ENCODE results near the gene PLA2G15. TPM values are rescaled to one million over a fixed set of nuclear protein-coding genes. Genes with fewer than 3 reads are reported as not detected.

The PLA2G15 gene
- polyA plus RNA-seq, 2 of the 4 experiments (the other 2 are of a cell fraction): 4.8 to 8.7 TPM

GRCh38 chr16:68274441-68274840 is 29.3 kb downstream of the PLA2G15 start:
- WGBS (ENCODE audit: missing lambda C conversion rate): 95% methylated on average over 4 of the region's 4 CpGs
- CTCF ChIA-PET: interaction anchor here (0.8 to 6.9 kb wide), 5 partner anchors 9 to 55 kb away, joined by 3 to 89 read pairs (median 5); partner anchors contain the start of gene SLC7A6
- TF ChIP-seq ZNF302 (CRISPR knock-in tag; IDR thresholded peaks at IDR 0.05) (no peak), MAX (IDR thresholded peaks at IDR 0.05) (no peak), USF2 (IDR thresholded peaks at IDR 0.05) (no peak), POLR2AphosphoS2 (conservative IDR thresholded peaks at IDR 0.05; ENCODE audit: low read length) (0 out of 2 replicates have a peak, but pooled peaks have one; percentile 37), ZSCAN20 (CRISPR knock-in tag; IDR thresholded peaks at IDR 0.05) (no peak)
- peaks cover 9% of the 10 kb centered on the region; the same call in 2 of the 3 replicates for H3K4me1 ChIP-seq
- H3K4me2 ChIP-seq: no peak overlapping the region
- POLR2A ChIA-PET: interaction anchor here (1.3 kb wide), 1 partner anchor 11 kb away, joined by 4 read pairs; no protein-coding TSS in a partner anchor
- FAIRE-seq (no peak), ATAC-seq (no peak), DNase-seq (ENCODE audit: low read depth in 1 of 2, low spot score in 1 of 2) (no peak)
- H3K27ac ChIP-seq: no peak overlapping the region
- no peak overlapping the region for H3K4me3 ChIP-seq
- no peaks in the 10 kb centered on the region for H3K9me3 ChIP-seq

- TF ChIP-seq NR3C1 (IDR thresholded peaks at IDR 0.05): no peak
- no peak for TF ChIP-seq CBX2 (IDR thresholded peaks at IDR 0.05; ENCODE audit: borderline replicate concordance, low read depth)
- no peak for TF ChIP-seq CHD2 (IDR thresholded peaks at IDR 0.05; ENCODE audit: low read length, partially characterized antibody)
- no peak for TF ChIP-seq NFE2L2 (conservative IDR thresholded peaks at IDR 0.05; ENCODE audit: low read length)
- TF ChIP-seq CBX8 (IDR thresholded peaks at IDR 0.05): no peak
- no peak for TF ChIP-seq RARB (CRISPR knock-in tag; IDR thresholded peaks at IDR 0.05)
- TF ChIP-seq CEBPB (IDR thresholded peaks at IDR 0.05): no peak
- no peak for TF ChIP-seq BCL3 (IDR thresholded peaks at IDR 0.05)
- no peak for TF ChIP-seq ZSCAN20 (CRISPR knock-in tag; IDR thresholded peaks at IDR 0.05)
- no peak for TF ChIP-seq TFCP2L1 (CRISPR knock-in tag; IDR thresholded peaks at IDR 0.05)
- no peak for TF ChIP-seq ELK1 (IDR thresholded peaks at IDR 0.05; ENCODE audit: low read depth, low read length)
- DNase-seq (ENCODE audit: low read depth in 1 of 2, low spot score in 1 of 2): no peak
- Histone ChIP-seq H3K4me3 (no peak overlapping the region), H3K4me1 (peaks cover 7% of the 10 kb centered on the region; the same call in 2 of the 3 replicates), H3K27ac (0 out of 6 replicates have a peak overlapping the region, but pooled peaks of 1 of the 2 experiments have one; percentile 2), H3K9me3 (no peaks in the 10 kb centered on the region), H3K4me2 (no peak overlapping the region)
- no peak for ATAC-seq
- FAIRE-seq: no peak
- ChIA-PET POLR2A (interaction anchor here (1.0 kb wide), 1 partner anchor 11 kb away, joined by 3 read pairs; the partner anchor contains the start of gene SLC7A6), CTCF (interaction anchor here (1.1 to 6.9 kb wide), 3 partner anchors 13 to 98 kb away, joined by 3 to 89 read pairs (median 8); partner anchors contain the start of gene SLC7A6)
- 84% methylated on average over 4 of the region's 4 CpGs for WGBS (ENCODE audit: missing lambda C conversion rate)
Measured at GRCh38 chr16:68275611-68276191, 30.5 kb downstream of the PLA2G15 start.

DNA sequence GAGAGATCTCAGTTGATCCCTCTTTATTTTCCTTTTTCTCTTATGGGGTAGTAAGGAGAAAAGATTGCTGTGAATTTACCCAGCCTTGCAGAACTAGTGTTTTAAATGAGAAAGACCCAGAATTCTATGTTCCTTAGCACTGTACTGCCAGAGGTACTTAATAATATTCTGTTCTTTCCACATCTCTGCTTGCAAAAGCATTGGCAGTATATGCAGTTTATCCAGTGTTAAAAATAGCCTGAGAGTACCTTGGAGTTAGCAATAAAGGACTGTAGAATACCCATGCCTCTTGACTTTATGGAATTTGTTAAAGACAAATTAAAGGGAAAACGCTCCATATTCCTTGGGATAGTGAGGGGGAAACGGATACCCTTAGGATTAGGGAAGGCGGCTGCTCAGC is 31.1 kb downstream of the PLA2G15 start:
- no peak overlapping the region for H3K4me2 ChIP-seq
- CTCF ChIA-PET: interaction anchor here (2.4 to 6.9 kb wide), 2 partner anchors 14 kb away, joined by 8 to 89 read pairs; partner anchors contain the start of gene SLC7A6

More for the DNA sequence above, 31.1 kb downstream of the PLA2G15 start:
- Histone ChIP-seq H3K27ac (no peak overlapping the region), H3K4me1 (peaks cover 3% of the 10 kb centered on the region; the same call in 2 of the 3 replicates), H3K4me3 (no peak overlapping the region), H3K9me3 (no peaks in the 10 kb centered on the region)
- no peak for ATAC-seq
- WGBS (ENCODE audit: missing lambda C conversion rate): 73% methylated on average over 3 of the region's 3 CpGs
- POLR2A ChIA-PET: interaction anchor here (1.0 kb wide), 1 partner anchor 12 kb away, joined by 3 read pairs; the partner anchor contains the start of gene SLC7A6
- no peak for FAIRE-seq
- no peak for DNase-seq (ENCODE audit: low read depth in 1 of 2, low spot score in 1 of 2)
- TF ChIP-seq HEYL (CRISPR knock-in tag; IDR thresholded peaks at IDR 0.05) (no peak), EHF (CRISPR knock-in tag; IDR thresholded peaks at IDR 0.05) (no peak), CBX2 (IDR thresholded peaks at IDR 0.05; ENCODE audit: borderline replicate concordance, low read depth) (no peak), USF2 (IDR thresholded peaks at IDR 0.05) (no peak), NR3C1 (IDR thresholded peaks at IDR 0.05) (no peak), SMC3 (IDR thresholded peaks at IDR 0.05) (no peak), HOXB13 (CRISPR knock-in tag; IDR thresholded peaks at IDR 0.05; ENCODE audit: low read depth) (no peak), KDM5A (IDR thresholded peaks at IDR 0.05) (no peak), POLR2AphosphoS2 (conservative IDR thresholded peaks at IDR 0.05; ENCODE audit: low read length) (no peak)
- TF ChIP-seq, protein P1, sequence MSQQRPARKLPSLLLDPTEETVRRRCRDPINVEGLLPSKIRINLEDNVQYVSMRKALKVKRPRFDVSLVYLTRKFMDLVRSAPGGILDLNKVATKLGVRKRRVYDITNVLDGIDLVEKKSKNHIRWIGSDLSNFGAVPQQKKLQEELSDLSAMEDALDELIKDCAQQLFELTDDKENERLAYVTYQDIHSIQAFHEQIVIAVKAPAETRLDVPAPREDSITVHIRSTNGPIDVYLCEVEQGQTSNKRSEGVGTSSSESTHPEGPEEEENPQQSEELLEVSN (IDR thresholded peaks at IDR 0.05; ENCODE audit: borderline replicate concordance, low read depth): no peak
